ENCODE data around the gene SLITRK1. TPM values are rescaled to one million over a fixed set of nuclear protein-coding genes. Genes with fewer than 3 reads are reported as not detected.

SLITRK1 gene
- total and polyA plus RNA-seq, 2 donors (not counting 3 experiments of a cell fraction or from before 2014, with no cell fraction given), result not detected

DNA sequence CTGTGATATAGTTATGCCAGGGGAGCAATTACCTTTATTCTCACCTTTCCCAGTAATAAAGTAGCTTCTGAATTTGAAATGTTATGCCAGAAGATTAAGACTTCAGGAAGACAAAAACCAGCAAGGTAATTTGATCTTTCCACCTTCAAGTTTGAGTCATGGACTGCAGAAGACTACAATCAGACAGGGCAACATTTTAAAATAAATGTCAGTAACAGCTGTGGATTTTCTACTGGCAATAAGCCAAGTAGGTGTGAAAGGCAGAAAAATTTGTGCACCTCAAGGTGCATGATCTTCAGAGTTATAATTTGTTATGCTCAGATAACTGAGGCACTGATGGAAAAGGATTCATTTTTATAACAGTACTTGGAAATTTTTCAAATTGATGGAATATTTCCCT, 54.9 kb downstream of the SLITRK1 start:
- Histone ChIP-seq H3K4me3 (replicated peaks in 1 of 3; ENCODE audit: insufficient read depth in 1 of 3, low read depth in 1 of 3, low read length in 3 of 3) (no peak overlapping the region), H3K9me1 (replicated peaks; ENCODE audit: control insufficient read depth, extremely low read depth, insufficient read depth, low read length) (no peaks in the 10 kb centered on the region), H3K27ac (ENCODE audit: insufficient read depth, low read depth, low read length) (no peak overlapping the region), H3K79me2 (ENCODE audit: control insufficient read depth, insufficient read depth, low read length) (no peaks in the 10 kb centered on the region), H3K36me3 (ENCODE audit: control insufficient read depth in 2 of 2, extremely low read depth in 1 of 2, insufficient read depth in 2 of 2, low read length in 2 of 2) (no peaks in the 10 kb centered on the region), H3K4me2 (ENCODE audit: insufficient read depth, low read length) (no peak overlapping the region), H4K20me1 (replicated peaks; ENCODE audit: control insufficient read depth, extremely low read depth, insufficient read depth, low read length) (no peaks in the 10 kb centered on the region), H3K4me1 (ENCODE audit: control insufficient read depth, extremely low read depth, insufficient read depth, low read length) (no peaks in the 10 kb centered on the region), H3K27me3 (ENCODE audit: control insufficient read depth in 2 of 2, insufficient read depth in 2 of 2, low read length in 2 of 2) (no peaks in the 10 kb centered on the region), H3K9me3 (replicated peaks; ENCODE audit: control insufficient read depth, insufficient read depth, low read length) (peaks cover 7% of the 10 kb centered on the region), H2AFZ (ENCODE audit: low read depth, low read length) (no peak overlapping the region), H3K9ac (replicated peaks; ENCODE audit: extremely low read depth, insufficient read depth, low read length) (no peak overlapping the region)
- no peak for FAIRE-seq
- TF ChIP-seq JUN (IDR thresholded peaks at IDR 0.05; ENCODE audit: borderline replicate concordance, insufficient read depth, insufficient read length, low read depth) (no peak), FOS (IDR thresholded peaks at IDR 0.05; ENCODE audit: borderline replicate concordance, insufficient read depth, low read length) (no peak), GATA2 (IDR thresholded peaks at IDR 0.05; ENCODE audit: insufficient read depth, insufficient read length, low read depth, low read length) (no peak), MAX (IDR thresholded peaks at IDR 0.05; ENCODE audit: insufficient read depth, insufficient read length) (no peak), MYC (IDR thresholded peaks at IDR 0.05; ENCODE audit: low read depth, low read length) (no peak), EZH2 (IDR thresholded peaks at IDR 0.05; ENCODE audit: borderline replicate concordance, low read depth, low read length, severe bottlenecking) (no peak), POLR2AphosphoS5 (IDR thresholded peaks at IDR 0.05; ENCODE audit: insufficient read depth, low read depth, low read length) (no peak), POLR2A (IDR thresholded peaks at IDR 0.05; ENCODE audit: low read depth, low read length) (no peak)
- TF ChIP-seq, protein P1, sequence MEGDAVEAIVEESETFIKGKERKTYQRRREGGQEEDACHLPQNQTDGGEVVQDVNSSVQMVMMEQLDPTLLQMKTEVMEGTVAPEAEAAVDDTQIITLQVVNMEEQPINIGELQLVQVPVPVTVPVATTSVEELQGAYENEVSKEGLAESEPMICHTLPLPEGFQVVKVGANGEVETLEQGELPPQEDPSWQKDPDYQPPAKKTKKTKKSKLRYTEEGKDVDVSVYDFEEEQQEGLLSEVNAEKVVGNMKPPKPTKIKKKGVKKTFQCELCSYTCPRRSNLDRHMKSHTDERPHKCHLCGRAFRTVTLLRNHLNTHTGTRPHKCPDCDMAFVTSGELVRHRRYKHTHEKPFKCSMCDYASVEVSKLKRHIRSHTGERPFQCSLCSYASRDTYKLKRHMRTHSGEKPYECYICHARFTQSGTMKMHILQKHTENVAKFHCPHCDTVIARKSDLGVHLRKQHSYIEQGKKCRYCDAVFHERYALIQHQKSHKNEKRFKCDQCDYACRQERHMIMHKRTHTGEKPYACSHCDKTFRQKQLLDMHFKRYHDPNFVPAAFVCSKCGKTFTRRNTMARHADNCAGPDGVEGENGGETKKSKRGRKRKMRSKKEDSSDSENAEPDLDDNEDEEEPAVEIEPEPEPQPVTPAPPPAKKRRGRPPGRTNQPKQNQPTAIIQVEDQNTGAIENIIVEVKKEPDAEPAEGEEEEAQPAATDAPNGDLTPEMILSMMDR (IDR thresholded peaks at IDR 0.05; ENCODE audit: extremely low read depth in 1 of 2, insufficient read depth in 1 of 2, low read depth in 1 of 2, low read length in 2 of 2), result no peak
- dilution Hi-C loops (cut with MboI; ENCODE audit: extremely low pct_ligation_motif_present, low sequenced_read_pairs), result no loop called here
- no peak for DNase-seq (ENCODE audit: low read depth, low spot score)
- intact Hi-C loops (cut with micrococcal nuclease), result no loop called here
- BruUV-seq (replicated peaks), result no TSS peak
- ChIA-PET CTCF (no interaction called here), POLR2A (no interaction called here)

Measured in endothelial cell of umbilical vein (primary cell).